ENCODE data around the gene DYNLL2. TPM values are rescaled to one million over a fixed set of nuclear protein-coding genes. Genes with fewer than 3 reads are reported as not detected.

The DYNLL2 gene
- polyA plus RNA-seq, 2 of the 4 experiments (the other 2 are of a cell fraction): 19.6 to 33.7 TPM

DNA sequence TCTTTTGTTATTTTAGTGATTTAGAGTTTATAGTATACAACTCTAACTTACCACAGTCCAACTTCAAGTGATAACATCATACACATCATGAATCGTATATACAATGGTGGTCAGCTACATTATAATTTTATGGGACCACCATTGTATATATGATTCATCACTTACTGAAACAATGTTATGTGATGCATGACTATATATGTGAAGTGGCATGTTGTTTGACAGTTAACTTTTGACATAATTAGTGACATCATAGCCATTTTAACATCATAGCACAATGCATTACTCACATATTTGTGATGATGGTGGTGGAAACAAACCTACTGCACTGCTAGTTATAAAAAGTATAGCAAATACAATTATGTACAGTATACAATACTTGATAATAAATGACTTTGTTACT, 21.9 kb downstream of the DYNLL2 start:
- H3K27ac ChIP-seq: no peak overlapping the region
- WGBS (ENCODE audit: missing lambda C conversion rate): 87% methylated on average over 1 of the region's 1 CpG
- no peak overlapping the region for H3K4me3 ChIP-seq
- TF ChIP-seq PHF8 (IDR thresholded peaks at IDR 0.05; ENCODE audit: borderline replicate concordance, low read depth): no peak
- TF ChIP-seq CTCF (IDR thresholded peaks at IDR 0.05): no peak
- TF ChIP-seq POLR2AphosphoS2 (conservative IDR thresholded peaks at IDR 0.05; ENCODE audit: low read length): no peak
- TF ChIP-seq SMC3 (IDR thresholded peaks at IDR 0.05): no peak
- no peak for TF ChIP-seq HOXB13 (CRISPR knock-in tag; IDR thresholded peaks at IDR 0.05; ENCODE audit: low read depth)
- TF ChIP-seq HEYL (CRISPR knock-in tag; IDR thresholded peaks at IDR 0.05): no peak
- TF ChIP-seq ZFP36 (IDR thresholded peaks at IDR 0.05; ENCODE audit: borderline replicate concordance, partially characterized antibody): no peak
- TF ChIP-seq CBX8 (IDR thresholded peaks at IDR 0.05): no peak
- TF ChIP-seq, protein P1, sequence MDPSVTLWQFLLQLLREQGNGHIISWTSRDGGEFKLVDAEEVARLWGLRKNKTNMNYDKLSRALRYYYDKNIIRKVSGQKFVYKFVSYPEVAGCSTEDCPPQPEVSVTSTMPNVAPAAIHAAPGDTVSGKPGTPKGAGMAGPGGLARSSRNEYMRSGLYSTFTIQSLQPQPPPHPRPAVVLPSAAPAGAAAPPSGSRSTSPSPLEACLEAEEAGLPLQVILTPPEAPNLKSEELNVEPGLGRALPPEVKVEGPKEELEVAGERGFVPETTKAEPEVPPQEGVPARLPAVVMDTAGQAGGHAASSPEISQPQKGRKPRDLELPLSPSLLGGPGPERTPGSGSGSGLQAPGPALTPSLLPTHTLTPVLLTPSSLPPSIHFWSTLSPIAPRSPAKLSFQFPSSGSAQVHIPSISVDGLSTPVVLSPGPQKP (IDR thresholded peaks at IDR 0.05; ENCODE audit: low read depth, low read length): no peak
- no peak for TF ChIP-seq NPAS2 (CRISPR knock-in tag; IDR thresholded peaks at IDR 0.05; ENCODE audit: borderline replicate concordance)
- TF ChIP-seq, protein P2, sequence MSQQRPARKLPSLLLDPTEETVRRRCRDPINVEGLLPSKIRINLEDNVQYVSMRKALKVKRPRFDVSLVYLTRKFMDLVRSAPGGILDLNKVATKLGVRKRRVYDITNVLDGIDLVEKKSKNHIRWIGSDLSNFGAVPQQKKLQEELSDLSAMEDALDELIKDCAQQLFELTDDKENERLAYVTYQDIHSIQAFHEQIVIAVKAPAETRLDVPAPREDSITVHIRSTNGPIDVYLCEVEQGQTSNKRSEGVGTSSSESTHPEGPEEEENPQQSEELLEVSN (IDR thresholded peaks at IDR 0.05; ENCODE audit: borderline replicate concordance, low read depth): no peak
- no peak for TF ChIP-seq BCL3 (IDR thresholded peaks at IDR 0.05)
- TF ChIP-seq CBX2 (IDR thresholded peaks at IDR 0.05; ENCODE audit: borderline replicate concordance, low read depth): no peak
- peaks cover 10% of the 10 kb centered on the region; the same call in 2 of the 3 replicates for H3K9me3 ChIP-seq
- no peaks in the 10 kb centered on the region for H3K4me1 ChIP-seq
- ATAC-seq (no peak), FAIRE-seq (no peak), DNase-seq (ENCODE audit: low read depth in 1 of 2, low spot score in 1 of 2) (no peak)
- ChIA-PET POLR2A (no interaction called here), CTCF (interaction anchor here (1.3 kb wide), 1 partner anchor 862 kb away, joined by 3 read pairs; no protein-coding TSS in a partner anchor)
- H3K4me2 ChIP-seq: no peak overlapping the region

DNA sequence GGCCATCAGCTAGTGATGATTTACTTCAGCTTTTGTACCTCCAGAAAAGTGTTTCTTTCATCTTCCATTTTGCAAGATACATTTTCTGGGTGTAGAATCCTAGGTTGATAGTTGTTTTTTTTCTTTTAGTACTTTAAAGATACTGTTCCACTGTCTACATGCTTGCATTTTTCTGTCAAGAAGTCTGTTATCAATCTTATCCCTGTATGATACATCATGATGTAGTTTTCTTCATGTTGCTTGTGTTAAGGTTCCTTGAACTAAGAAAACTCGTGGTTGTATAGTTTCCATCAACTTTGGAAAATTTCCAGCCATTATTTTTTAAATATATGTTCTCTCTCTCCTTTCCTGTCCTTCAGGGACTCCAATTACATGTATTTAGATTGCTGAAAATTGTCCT, 24.1 kb downstream of the DYNLL2 start:
- FAIRE-seq: no peak
- CTCF ChIA-PET: interaction anchor here (0.7 to 1.3 kb wide), 2 partner anchors 8 to 29 kb away, joined by 3 to 4 read pairs; no protein-coding TSS in a partner anchor
- ATAC-seq: no peak
- POLR2A ChIA-PET: no interaction called here
- Histone ChIP-seq H3K4me2 (no peak overlapping the region), H3K9me3 (peaks cover 10% of the 10 kb centered on the region; the same call in 2 of the 3 replicates), H3K27ac (no peak overlapping the region), H3K4me1 (no peaks in the 10 kb centered on the region), H3K4me3 (no peak overlapping the region)
- DNase-seq (ENCODE audit: low read depth in 1 of 2, low spot score in 1 of 2): no peak
- no peak for TF ChIP-seq HOXA7 (CRISPR knock-in tag; IDR thresholded peaks at IDR 0.05)
- TF ChIP-seq, protein P3, sequence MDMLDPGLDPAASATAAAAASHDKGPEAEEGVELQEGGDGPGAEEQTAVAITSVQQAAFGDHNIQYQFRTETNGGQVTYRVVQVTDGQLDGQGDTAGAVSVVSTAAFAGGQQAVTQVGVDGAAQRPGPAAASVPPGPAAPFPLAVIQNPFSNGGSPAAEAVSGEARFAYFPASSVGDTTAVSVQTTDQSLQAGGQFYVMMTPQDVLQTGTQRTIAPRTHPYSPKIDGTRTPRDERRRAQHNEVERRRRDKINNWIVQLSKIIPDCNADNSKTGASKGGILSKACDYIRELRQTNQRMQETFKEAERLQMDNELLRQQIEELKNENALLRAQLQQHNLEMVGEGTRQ (IDR thresholded peaks at IDR 0.05): no peak
- WGBS (ENCODE audit: missing lambda C conversion rate): 0% methylated on average over 1 of the region's 1 CpG

GRCh38 chr17:58109197-58109596, 26.0 kb downstream of the DYNLL2 start:
- ATAC-seq (no peak), DNase-seq (ENCODE audit: low read depth in 1 of 2, low spot score in 1 of 2) (no peak), FAIRE-seq (no peak)
- H3K27ac ChIP-seq: no peak overlapping the region
- H3K9me3 ChIP-seq: peaks cover 10% of the 10 kb centered on the region; the same call in 2 of the 3 replicates
- POLR2A ChIA-PET: no interaction called here
- H3K4me1 ChIP-seq: no peaks in the 10 kb centered on the region
- TF ChIP-seq, protein P2 (IDR thresholded peaks at IDR 0.05; ENCODE audit: borderline replicate concordance, low read depth): no peak
- TF ChIP-seq, protein P4, sequence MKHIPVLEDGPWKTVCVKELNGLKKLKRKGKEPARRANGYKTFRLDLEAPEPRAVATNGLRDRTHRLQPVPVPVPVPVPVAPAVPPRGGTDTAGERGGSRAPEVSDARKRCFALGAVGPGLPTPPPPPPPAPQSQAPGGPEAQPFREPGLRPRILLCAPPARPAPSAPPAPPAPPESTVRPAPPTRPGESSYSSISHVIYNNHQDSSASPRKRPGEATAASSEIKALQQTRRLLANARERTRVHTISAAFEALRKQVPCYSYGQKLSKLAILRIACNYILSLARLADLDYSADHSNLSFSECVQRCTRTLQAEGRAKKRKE (CRISPR knock-in tag; IDR thresholded peaks at IDR 0.05; ENCODE audit: low read depth): no peak
- CTCF ChIA-PET: interaction anchor here (0.6 to 1.8 kb wide), 5 partner anchors 8 to 251 kb away, joined by 3 to 8 read pairs (median 4); no protein-coding TSS in a partner anchor
- H3K4me3 ChIP-seq: no peak overlapping the region
- H3K4me2 ChIP-seq: no peak overlapping the region
- 67% methylated on average over 1 of the region's 1 CpG for WGBS (ENCODE audit: missing lambda C conversion rate)
